NCI-H226 (cell line): ENCODE measurements around the gene ZNF714.

Source experiments
- DNase-seq: peaks from one replicate; pipeline ENCODE4 v3.0.0-alpha.2; 2015

Gene ZNF714

GRCh38 chr19:21082011-21082975, at the start of gene ZNF714:
ZNF714 (plus strand) TSS chr19:21082203; CDS start chr19:21098269, 16,066 bp downstream.
- DNase-seq, result peak; percentile 83

DNA sequence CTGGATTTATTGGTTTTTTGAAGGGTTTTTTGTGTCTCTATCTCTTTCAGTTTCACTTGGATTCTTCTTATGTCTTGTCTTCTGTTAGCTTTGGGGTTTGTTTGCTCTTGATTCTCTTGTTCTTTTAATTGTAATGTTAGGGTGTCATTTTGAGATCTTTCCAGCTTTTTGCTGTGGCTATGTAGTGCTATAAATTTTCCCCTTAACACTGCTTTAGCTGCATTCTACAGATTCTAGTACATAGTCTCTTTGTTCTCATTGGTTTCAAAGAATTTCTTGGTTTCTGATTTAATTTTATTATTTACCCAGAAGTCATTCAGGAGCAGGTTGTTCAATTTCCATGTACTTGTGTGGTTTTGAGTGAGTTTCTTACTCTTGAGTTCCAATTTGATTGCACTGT, 37.0 kb upstream of the ZNF714 start:
- no peak for DNase-seq

GRCh38 chr19:21046489-21046888, 35.5 kb upstream of the ZNF714 start:
- DNase-seq, result no peak

GRCh38 chr19:21047716-21048115, 34.3 kb upstream of the ZNF714 start:
- no peak for DNase-seq

- DNase-seq, result no peak
These were observed 29.1 kb upstream of the ZNF714 start for GRCh38 chr19:21052902-21053301.

DNA sequence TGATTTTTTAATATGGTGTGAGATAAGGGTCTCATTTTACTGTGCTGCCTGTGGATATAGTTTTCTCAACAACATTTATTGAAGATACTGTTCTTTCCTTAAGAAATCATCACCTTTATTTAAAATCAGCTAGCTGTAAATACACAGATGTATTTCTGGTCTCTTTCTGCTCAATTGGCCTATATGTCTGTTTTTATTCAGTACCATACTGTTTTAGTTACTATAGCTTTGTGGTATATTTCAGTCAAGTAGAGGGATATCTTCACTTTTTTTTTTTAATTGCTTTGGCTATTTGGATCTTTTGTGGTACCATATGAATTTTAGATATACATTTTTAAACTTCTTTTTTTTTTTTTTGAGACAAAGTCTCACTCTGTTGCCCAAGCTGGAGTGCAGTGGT, 16.7 kb upstream of the ZNF714 start:
- no peak for DNase-seq

GRCh38 chr19:21084343-21084742, 2.3 kb downstream of the ZNF714 start:
- no peak for DNase-seq

- no peak for DNase-seq
These were observed 5.9 kb downstream of the ZNF714 start for GRCh38 chr19:21087871-21088270.

GRCh38 chr19:21092109-21092508, 10.1 kb downstream of the ZNF714 start:
- DNase-seq, result no peak

DNA sequence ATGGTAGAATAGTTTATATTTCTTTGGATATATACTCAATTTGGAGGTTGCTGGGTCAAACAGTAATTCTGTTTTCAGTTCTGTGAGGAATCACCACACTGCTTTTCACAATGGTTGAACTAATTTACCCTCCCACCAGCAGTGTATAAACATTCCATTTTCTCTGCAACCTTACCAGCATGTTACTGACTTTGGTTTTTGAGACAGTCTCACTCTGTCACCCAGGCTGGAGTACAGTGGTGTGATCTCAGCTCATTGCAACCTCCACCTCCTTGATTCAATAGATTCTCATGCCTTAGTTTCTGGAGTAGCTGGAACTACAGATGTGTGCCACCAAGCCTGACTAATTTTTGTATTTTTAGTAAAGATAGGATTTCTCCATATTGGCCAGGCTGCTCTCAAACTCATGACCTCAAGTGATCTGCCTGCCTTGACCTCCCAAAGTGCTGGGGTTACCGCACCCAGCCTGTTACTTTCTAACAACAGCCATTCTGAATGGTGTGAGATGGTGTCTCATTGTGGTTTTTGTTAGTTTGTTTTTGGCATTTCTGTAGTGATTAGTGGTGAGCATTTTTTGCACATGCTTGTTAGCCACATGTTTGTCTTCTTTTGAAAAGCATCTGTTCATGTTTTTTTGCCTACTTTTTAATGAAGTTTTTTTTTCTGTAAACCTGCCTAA, 12.5 kb downstream of the ZNF714 start:
- no peak for DNase-seq

DNA sequence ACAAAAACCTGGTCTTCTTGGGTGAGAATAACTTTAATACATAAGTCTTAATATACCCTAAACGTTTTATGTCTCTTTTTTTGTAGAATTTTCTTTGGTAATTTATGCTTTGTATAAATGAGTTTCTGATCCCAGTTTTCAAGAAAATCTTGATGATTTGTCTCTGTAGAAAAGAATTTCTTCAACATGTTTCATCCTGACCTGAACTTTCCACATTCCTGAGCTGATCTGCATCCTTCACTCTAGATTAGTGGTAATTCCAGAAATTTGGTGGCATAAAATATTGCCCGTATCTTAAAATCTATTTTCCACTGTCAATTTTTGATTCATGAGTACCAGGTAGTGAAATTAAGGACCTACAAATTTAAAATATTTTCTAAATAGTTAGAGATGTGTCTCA, 16.3 kb downstream of the ZNF714 start:
- no peak for DNase-seq

DNA sequence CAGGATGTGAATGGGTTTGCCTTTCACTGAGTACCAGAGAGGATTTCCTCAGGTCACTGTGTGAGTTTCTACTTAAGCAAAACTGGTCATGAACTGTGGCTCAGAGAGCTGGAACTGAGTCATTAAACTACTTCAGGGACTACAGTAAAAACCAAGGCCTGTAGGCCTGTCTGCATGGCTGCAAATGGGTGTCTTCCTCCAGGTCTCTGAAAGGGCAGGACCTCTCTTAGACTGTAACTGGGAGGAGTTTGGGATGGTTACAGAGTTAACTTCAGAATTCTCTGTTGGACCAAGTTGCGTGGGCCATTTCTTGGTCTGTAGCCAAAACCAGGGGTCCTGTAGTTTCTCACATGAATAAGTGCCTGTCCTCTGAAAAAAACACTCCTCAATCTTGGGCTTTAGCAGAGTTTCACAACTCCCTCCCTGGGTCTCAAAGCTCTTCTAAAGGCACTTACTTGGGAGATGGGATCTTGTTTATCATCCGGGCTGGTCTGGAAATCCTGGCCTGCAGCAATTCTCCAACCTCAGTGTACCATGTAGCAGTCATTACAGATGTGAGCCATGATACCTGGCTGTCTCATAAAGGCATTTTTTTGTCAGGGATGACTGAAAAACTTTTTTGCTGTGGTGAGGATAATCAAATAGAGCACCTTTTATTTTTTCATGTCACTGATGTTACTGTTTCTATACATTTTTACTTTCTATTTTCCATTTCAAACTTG, 19.7 kb downstream of the ZNF714 start:
- no peak for DNase-seq

DNA sequence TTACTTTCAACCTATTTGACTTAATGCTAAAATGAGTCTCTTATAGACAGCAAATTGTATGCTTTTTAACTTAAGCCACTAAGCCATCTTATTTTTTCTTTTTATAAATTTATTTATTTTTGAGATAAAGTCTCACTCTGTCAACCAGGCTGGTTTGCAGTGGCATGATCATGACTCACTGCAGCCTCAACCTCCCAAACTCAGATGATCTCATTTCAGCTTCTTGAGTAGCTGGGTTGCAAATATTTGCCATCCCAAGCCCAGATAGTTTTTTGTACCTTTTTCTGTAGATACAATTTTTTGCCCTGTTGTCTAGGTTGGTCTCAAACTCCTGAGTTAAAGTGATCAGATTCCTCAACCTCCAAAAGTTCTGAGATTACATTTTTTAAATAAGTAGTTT, 27.1 kb downstream of the ZNF714 start:
- DNase-seq, result peak; percentile 27

DNA sequence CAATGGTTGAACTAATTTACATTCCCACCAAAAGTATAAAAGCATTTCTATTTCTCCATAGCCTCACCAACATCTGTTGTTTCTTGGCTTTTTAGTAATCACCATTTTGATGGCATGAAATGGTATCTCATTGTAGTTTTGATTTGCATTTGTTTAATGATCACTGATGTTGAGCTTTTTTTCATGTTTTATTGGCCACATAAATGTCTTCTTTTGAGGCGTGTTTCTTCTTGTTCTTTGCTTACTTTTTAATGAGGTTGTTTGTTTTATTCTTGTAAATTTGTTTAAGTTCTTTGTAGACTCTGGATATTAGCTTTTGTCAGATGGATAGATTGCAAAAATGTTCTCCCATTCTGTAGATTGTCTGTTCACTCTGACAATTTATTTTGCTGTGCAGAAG, 28.2 kb downstream of the ZNF714 start:
- no peak for DNase-seq

- no peak for DNase-seq
These were observed 33.4 kb downstream of the ZNF714 start for GRCh38 chr19:21115430-21115829.

DNA sequence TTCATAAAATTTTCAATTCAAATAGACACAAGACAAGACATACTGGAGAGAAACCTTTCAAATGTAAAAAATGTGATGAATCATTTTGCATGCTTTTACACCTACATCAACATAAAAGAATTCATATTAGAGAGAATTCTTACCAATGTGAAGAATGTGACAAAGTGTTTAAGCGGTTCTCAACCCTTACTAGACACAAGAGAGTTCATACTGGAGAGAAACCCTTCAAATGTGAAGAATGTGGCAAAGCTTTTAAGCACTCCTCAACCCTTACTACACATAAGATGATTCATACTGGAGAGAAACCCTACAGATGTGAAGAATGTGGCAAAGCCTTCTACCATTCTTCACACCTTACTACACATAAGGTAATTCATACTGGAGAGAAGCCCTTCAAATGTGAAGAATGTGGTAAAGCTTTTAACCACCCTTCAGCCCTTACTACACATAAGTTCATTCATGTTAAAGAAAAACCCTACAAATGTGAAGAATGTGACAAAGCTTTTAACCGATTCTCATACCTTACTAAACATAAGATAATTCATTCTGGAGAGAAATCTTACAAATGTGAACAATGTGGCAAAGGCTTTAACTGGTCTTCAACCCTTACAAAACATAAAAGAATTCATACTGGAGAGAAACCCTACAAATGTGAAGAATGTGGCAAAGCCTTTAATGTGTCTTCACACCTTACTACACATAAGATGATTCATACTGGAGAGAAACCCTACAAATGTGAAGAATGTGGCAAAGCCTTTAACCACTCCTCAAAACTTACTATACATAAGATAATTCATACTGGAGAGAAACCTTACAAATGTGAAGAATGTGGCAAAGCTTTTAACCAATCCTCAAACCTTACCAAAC, 35.3 kb downstream of the ZNF714 start:
- peak; percentile 57 for DNase-seq

DNA sequence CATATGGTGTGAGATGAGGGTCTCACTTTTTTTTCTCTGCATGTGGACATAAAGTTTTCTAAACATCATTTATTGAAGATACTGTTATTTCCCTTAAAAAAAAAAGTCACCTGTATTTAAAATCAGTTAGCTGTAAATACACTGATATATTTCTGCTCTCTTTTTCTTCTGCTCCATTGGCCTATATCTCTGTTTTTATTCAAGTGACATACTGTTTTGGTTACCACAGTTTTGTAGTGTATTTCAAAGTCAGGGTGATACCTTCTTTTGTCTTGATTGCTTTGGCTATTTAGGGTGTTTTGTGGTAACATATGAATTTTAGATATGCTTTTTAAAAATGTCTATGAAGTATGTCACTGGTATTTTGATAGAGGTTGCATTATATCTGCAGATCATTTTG, 44.1 kb downstream of the ZNF714 start:
- no peak for DNase-seq

- DNase-seq, result no peak
These were observed 45.0 kb downstream of the ZNF714 start for GRCh38 chr19:21127001-21127400.

DNA sequence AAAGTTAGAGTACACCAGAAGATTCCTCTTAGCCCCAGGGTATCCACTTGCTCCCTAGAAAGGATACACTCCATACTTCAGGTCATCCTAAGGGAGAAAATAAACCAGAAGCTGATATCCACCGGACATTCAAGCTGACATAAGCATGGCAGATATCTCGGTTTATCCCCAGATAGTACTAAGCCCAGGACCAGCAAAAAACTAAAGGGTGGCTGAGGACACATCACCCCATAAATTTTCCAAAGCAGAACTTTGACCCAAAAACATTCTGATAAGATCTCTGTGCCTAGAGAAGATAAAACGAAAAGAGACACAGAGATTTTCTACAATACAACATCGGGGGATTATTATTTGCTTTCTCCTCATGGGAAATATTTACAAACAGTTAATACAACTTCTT, 45.9 kb downstream of the ZNF714 start:
- DNase-seq, result no peak

- DNase-seq, result no peak
These were observed 47.1 kb downstream of the ZNF714 start for GRCh38 chr19:21128901-21129698.

GRCh38 chr19:21130097-21130775, 48.2 kb downstream of the ZNF714 start:
- no peak for DNase-seq
